Endothelial cell of hepatic sinusoid (primary cell): ENCODE data around the gene FOXO3.

Experiments
- in situ Hi-C: cut with HindIII; loops from 2 replicates; pipeline ENCODE4 v1.10.0; 2017; ENCODE audit warnings: low sequenced_read_pairs

Gene FOXO3

DNA sequence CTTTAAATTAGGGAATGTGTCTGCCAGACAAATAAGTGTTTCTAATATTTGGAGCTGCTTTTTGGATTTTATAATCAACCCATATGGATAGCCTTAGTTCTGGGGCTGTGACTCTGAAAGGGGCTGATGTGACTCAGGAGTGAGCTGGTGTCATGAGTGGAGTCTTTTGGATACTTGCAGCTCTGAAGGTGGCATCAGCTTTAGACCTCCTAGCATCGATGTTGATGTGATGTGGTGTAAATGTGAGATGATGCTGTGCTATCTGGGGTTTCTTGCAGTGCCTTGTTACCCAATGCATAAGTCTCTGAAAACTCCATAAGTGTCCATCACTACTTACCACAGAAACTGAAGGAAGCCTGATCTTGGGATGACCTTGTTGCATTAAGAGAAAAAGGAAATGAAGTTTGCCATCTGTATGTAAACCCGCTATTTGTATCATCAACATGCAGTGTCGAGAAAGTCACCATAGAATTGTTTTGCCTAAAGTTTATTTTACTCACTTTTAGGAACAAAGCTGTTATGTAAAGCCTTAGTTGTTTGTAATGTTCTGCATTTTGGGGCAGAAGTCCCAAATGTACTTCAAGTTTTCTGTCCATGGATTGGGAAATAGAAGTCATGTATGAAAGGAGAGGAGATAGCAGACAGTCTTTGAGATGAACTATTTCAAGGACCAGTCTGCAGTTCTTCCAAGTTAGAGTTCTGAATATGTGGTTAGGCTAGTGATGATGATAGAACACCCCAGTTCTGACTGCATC is 8.0 kb downstream of the FOXO3 start:
- in situ Hi-C loops: no loop called here

DNA sequence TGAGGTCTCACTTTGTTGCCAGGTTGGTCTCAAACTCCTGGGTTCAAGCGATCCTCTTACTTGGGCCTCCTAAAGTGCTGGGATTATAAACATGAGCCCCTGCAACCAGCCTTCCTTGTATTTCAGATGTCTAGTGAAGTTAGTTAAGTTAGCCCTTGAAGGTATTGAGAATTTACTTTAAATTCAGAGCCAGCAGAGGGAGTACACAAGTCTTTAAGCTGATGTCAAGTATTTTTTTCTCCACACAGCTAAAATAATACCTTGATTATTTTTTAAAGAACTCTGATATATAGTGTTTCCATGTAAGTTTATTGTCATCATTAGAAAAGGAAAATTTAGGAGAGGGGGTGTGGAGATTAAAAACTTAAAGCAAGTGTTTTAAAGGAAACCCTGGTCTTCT is 9.8 kb downstream of the FOXO3 start:
- in situ Hi-C loops: no loop called here

DNA sequence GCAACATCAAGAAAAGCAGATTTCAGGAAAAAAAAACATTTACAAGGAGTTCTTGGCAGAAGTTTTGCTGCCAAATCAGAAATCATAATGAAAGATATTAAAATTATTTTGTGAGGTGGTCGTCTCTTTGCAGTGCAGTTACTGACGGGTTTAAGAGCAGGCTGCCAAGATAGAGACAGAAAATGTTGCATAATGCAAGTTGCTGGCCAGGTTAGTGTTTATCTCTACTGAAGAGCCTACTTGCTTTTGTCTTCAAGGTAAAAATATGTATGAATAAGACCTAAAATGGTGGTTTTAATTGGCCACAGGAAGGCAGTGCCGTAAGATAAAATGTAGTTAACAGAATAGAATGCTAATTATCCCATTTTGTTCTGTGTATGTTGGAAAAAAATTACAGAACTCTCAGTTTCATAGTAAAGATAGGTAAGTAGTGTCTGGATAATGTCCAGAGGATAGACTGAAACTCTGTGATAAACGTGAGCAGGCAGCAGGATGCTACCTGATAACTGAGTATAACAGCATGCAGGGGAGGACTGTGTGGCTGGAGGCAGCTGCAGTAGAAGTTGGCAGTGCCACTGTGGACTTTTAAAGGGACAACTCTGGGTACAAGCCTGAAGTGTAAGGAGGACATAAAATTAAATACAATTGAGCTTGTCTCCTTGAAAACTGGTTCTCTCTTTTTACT is 13.9 kb downstream of the FOXO3 start:
- in situ Hi-C loops: no loop called here

DNA sequence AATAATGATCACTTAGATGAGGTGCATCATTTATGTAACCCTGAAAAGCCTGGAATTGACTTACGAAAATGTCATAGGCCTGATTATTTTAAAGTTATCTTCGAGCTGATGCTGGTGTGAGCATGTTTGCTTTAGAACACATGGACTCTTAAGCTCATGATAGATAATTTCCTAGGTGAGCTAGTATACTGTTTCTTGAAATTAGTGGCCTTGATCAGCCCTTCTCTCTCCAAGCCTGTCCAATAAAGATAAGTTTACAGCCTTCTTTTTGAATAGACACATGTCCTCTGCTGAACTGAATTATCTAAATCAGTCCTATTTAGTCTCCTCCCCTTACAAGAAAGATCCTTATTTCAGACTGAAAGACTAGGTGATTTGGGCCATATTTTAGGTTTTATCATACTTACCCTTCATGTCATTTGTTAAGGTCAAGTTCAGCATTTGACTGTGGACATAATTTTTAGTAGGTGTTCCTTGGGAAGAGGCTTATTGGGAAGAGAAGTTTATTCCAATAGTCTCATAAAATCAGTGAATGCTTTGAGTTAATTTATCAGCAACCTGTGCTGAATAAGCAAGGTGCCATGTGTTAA is 15.3 kb downstream of the FOXO3 start:
- in situ Hi-C loops: no loop called here

DNA sequence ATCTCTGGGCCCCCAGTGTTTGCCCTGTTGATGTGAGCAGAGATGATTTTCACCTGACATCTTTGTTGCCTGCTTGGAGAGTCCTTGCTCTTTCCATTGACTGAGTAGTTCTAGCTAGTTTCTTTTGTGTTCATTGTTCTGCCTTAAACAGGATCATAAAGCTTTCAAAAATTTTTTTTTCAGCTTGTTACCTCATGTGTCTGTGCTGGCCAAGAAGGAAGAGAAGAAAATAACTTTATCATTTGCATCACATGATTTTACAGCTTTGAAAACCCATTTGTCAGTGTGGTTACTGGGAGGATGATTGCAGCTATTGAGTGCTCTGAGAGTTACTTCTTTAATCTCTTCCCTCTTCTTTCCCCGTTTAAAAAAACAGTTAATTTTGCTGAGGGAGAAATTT is 16.0 kb downstream of the FOXO3 start:
- in situ Hi-C loops: no loop called here

DNA sequence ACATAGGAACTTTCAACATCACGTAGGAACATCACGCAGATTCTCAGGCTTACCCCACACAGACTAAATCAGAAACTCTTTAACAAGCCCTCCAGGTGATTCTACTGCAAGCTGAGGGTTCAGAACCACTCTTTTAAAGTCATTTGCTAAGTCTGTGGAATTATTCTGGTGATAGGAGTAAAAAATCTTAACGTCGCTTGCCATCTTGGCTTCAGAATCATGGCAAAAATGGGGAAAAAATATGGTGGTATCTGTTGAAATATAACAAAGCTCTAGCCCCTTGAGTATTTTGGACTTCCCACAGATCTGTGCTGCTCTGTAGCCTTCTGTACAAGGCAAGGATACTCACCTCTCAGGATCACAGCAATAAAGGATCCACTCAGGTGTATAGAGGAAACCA is 17.4 kb downstream of the FOXO3 start:
- in situ Hi-C loops: no loop called here

DNA sequence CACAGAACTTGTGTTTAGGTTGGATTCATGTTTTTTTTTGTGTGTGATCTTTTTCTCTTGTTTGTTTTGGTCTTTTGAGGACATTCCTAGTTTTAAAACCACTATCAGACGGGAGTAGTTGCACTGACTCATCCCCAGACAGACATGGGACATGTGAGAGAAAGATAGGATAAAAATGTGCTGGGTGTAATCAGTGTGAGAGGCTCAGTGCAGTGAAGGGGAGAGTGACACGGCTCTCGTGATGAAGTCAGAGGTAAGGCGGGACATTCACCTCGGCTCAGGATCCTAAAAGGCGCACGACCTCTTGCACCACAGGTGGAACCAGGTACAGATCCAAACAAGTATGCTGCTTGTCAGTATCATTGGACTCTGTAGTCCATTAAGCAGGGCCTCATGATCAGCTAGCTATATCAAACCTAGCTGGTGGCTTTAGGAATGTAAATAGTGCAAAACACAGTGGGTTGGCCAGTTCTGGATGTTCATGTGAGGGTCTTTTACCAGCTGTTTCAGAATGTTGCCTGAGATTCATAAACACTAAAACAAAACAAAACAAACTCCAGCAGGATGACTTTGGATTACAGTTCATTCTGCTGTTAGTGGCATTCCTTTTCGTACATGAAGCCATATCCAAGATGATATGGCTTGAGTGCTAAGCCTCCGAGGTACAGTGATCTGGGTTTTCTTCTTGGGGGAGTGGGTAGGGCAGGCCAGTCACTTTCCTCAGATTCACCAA is 18.0 kb downstream of the FOXO3 start:
- in situ Hi-C loops: no loop called here

DNA sequence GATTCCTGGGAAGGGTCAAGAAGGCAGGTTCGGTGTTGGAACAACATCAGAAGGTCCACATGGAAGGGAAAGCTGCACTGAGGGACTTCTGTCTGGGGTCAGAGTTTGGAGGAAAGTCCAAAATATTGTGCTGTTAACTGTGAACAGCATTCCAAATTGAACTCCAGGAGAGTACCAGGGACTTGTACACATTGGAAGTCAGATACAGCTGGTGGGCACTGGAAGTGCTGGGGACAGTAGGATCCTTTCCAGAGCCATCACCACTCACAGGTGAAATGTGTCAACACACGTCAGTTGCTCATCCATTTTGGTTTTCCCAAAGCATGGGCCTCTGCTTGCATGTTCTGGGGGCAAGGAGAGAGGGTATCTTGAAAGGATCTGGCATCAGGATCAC is 18.6 kb downstream of the FOXO3 start:
- in situ Hi-C loops: no loop called here

DNA sequence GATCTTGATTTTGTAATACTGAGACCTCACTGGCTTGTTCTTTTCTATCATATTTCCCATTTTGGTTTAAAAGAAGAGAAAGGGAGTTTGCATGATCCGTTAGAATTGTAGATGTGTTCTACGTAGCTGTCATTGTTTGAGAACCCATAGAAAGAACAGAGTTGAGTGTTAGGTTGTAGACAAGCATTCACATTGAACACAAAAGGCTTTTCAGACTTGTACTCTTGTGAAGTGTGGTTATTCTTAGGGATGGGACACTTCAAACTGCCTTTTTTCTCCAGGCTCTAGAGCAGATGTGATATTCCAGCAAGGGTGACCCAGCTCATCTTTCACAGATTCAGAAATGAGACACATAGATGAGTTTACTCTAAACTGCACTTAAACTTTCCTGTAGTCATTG is 19.9 kb downstream of the FOXO3 start:
- in situ Hi-C loops: no loop called here

DNA sequence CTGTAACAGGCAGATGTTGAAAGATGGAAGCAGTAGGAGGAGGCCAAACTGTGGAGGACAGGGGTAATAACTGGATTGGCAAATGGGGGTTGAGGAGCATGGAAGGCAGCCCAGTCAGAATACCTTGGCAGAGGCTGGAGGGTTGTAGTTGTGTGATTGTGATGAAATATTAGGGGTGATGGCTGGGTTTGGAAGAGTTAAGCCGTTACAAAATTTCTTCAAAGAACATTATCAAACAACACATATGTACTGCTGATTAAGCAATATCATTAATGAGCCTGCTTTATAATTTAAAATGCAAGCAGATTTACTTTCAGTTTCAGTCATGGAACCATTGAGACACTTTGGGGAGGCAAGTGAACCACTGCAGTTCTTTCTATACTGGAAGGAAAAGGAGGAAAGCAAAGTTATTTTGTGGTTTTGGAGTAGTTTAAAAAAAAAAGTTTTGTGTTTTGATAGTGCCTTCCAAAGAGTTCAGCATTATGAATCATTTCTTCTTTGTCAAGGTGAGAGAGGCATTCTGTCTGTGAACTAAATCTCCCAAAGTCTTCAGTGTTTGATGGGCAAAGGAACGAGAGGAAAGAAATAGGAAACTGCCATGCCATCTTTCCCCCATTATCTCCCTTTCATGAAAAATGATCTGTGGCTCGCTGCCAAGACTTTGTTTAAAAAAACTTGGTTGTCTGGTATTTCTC is 20.7 kb downstream of the FOXO3 start:
- in situ Hi-C loops: no loop called here

DNA sequence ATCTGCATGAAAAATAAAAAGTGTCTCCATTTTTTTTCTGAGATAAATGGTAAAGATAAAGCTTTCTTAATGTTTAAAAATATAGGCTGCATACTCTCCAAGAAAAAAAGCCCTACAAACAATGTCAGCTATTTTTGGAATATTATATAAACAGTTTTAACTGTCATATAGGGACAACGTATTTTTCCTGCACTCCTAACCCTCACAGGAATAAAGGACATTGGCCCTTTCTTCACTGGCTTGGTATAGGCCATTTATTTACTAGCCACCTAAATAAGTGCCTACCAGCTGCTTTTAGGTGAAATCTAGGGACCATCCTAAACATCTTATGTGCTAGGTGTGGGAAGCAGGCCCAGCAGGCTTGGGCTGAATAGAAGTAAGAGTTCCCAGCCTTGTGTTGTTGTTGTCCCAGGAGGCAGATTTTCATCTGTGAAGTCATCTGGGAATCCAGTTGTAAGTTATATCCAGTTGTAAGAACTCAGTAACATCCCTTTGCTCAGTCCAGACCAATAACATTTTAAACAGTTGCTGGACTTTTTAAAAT is 21.3 kb downstream of the FOXO3 start:
- in situ Hi-C loops: no loop called here

DNA sequence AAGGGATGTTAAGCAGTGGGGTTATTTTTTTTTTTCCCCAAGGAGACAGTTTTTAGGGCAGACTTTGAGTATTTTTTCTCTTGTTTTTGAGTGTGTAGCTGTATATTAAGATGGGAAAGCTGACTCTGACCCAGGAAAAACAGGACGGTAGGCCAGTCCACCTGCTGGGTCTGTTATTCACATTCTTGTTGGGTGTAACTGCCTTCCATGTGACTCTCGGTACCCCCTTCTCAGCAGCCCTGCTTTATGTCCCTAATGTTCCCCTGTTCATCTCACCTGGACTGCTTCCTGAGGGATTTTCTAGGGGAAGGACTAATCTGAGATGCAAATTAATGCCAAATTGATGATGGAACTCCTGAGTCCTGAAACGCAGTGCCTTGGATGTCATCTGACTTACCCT is 21.9 kb downstream of the FOXO3 start:
- in situ Hi-C loops: no loop called here

DNA sequence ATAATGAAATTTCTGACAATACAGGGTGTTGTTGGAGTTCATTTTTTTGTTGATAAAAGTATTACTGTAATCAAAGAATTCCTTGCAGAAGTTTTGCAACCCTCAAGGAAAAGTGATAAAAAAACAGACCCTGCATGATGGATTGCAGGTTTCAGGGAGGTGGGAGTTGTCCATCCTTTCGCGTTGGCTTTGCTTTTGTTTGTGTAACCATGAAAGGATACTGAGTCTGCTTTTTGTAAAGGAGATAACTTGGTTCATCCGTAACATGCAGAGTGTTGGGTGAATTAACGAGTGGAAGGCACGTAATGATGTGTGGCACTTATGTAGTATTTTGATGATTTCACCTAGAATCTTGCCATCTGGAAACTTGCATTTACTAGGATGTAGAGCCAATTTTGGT is 23.6 kb downstream of the FOXO3 start:
- in situ Hi-C loops: no loop called here

DNA sequence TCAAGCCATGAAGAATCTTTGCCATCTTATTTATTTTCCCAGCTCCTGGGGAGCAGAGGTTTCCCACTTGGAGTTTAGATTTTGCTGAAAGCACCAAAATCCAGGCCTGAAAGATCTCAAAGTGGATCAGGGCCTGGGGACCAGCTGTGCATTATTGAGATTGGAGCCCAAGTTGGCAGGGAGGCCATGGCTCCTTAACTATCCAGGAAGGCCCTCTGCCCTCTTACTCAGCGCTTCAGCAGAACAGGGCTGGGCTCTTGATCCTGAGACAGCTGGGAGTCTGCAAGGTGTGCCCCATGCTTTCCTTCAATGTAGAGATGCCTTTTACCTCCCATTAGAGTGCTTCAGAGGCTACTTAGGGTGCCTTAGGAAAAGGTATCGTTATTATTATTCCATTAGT is 24.6 kb downstream of the FOXO3 start:
- in situ Hi-C loops: no loop called here

DNA sequence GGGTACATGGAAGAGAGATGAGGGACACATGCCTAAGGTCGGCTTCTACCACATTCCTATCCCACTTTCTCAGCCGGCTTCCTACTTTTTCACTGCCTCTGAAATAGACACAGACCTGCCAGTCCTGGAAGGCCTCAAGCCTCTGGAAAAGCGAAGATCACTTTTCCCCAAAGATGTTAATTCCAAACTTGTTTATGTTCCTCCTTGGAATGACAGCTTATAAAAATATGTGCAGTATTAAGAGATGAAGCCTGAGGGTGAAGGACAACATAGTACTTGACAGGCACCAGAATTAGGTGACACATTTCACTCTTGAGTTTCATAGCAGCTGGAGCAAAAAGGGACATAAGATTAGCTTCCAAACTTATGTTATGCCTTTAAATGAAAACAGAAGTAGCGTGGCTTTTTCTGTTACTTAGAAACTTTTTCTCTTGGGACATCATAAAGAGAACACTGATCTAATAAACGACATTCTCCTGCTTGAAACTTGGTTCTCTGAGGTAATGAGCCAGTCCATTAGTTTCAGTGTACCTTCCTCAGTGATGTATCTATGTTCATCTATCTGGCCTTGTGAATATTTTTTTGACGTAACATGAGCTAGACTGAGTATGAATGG is 25.3 kb downstream of the FOXO3 start:
- in situ Hi-C loops: no loop called here

DNA sequence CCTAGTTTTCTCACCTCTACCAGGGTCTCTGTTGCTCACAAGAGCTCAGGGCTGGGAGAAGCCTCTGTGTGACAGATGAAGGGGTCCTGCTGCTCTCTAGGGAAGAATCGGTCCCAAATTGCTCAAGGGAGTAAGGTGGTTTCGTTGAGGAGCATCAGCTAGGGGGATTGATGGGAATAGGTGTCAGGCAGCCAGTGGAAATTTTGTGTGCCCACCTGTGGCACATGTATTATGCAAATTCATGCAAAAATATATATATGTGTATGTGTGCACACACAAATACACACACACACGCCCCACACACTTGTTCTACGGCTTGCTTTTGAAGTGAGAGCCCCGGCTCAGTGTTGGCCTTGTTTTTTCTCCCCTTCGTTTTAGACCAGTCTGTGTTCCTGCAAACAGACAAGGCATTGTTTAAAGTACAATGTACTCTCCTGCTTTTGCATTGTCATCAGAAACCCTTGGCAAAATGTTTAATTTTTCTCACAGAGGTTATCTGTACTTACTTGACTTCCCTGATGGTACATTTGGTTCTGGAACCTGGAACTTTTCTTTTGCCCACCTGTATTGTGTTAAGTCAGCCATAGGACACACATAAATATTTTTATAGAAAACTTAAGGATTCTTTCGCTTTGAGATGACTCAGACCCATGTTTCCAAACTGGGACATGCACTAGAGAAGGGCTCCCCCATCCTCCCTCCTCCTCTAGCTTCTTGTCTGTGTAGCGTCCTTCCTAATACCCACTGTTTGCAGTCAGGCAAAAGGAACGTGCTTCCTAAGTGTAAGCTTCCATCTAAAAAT is 26.7 kb downstream of the FOXO3 start:
- in situ Hi-C loops: no loop called here

DNA sequence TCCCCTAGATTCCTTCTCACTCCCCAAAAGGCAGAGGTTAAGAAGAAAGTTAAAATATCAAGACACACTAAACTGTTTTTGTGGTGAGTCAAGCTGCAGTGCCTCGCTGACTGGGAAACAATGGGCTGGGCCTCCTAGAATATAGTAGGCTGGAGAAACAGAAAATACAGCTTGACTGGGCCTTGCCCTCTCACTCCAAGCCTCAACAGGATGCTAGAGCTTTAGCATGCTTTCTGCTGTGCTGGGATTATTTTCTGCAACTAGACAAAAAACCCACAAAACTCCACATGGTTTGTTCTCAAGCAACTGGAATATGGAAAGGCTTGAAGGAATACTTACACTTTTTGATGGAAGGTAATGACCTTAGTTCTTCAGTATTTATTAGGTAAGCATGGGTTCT is 27.9 kb downstream of the FOXO3 start:
- in situ Hi-C loops: no loop called here

DNA sequence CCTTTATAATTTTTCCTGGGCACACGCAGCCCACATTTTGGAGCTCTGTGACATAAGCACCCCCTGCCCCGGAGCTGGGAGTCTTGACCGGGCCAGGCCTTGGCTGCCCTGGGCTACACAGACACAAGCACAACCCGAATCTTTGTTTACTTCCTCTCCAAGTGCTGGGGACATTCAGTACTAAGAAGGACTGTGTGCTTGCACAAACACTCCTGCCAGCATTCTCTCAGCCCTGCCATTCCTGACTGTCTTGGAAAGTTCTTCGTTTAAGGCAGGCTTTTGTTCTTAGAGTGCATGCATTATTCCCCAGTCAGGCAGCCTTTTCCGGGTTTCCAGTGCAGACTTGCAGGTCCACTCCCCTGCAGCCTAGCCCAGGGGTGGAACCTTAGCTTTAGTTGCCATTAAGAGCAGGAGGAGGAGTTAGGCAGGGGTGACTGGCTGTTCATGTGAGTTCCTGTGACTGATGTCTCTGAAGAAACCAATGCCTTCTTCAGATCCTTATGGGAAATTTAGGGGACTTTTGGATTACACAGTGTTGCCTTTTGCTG is 28.6 kb downstream of the FOXO3 start:
- in situ Hi-C loops: no loop called here
